Fibroblast of the conjunctiva (primary cell): ENCODE measurements around the gene SETBP1.

ENCODE experiments used
- DNase-seq: peaks from one replicate; pipeline ENCODE4 v3.0.0-alpha.2; 2010; ENCODE audit warnings: low read depth

The SETBP1 gene

DNA sequence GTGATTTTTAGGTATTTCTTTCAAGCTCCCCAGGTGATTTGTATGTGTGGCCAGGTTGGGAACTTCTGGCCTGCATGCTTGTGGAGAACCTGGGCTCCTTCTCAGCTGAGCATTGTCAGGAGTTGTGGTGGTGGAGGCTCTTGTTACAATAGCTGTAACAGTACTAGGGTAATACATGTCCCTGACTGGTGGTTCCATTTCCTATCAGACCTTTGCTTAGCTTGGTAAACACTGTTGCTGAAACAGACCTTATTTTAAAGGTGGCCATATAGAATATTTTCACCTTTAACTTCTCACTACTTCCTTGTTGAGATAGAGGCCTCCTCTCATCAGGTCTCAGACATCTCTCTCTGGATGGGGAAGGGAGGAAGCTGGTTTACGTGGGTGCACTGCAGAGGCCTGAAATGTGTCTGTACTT is 79.2 kb downstream of the SETBP1 start:
- no peak for DNase-seq

DNA sequence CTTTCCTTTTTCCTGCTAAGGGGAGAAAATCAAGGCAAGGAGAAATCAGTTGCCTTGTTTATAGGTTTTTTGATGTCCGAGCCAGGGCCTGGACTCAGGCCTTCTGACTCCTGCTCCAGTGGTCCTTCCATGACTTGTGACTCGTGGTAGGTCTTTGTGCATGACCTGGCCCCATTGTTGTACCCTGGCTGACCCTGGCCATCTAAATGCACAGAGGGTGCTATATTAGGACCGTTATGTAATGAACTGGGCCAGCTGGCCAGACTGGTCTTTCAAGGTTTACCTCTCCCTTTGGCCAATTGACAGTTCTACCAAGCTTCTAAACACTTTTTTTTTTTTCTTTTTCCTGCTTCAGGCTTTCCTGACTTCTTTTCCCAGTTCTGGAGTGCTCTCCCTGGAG is 81.1 kb downstream of the SETBP1 start:
- DNase-seq, result no peak

GRCh38 chr18:44763327-44763726 is 82.6 kb downstream of the SETBP1 start:
- DNase-seq, result no peak

DNA sequence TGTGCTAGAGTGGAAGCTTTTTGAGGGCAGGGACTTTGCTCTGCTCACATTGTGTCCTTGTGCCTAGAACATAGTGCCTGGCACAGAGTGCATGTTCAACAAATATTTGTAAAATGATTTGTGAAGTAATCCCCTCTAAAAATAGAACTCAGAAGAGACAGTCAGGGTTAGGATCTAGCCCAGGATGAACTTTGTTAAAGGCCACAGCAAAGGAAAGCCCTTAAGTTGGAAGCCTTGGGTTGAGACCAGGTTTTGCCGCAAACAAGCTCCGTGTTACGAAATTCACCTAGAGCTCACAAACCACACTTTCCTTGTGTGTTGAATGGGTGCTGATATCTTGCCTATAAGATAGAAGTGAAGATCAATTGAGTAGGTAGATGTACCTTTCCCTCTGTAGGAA is 84.2 kb downstream of the SETBP1 start:
- no peak for DNase-seq

DNA sequence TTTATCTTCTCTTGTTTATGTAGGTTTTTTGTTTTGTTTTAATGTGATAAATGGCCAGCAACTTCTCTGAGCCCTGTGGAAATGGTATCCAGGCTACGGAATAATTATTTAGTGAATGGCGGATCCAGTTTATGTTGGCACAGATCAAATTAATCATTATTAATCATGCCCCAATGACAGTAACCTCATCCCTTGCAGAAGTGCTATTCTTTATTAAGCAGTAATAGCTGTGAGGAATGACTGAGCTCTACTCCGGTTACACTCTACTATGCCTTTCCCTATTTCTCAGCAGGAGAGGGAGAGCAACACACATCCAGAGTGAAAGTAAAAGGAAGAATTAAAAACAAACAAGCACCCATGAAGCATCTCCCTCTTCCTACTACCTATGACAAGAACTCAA is 84.8 kb downstream of the SETBP1 start:
- no peak for DNase-seq

- DNase-seq, result no peak
Measured at GRCh38 chr18:44766450-44766849, 85.8 kb downstream of the SETBP1 start.

DNA sequence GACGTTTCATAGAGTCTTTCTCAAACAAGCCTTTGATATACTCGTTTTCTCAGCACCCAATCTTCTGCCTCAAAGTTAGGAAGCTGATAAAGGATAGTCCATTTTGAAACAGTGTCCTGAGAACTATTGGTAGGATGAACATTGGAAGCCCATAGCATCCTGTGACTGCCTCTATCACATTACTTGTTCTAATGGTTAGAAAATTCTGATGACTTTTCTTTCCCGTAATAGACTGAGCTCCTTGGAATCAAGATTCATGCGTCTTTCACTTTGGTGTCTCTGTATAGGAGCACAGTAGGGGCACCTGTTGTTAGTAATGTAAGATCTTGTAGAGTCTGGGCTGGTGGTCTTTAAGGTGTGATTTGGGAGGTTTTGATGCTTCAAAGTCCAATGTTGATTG is 87.1 kb downstream of the SETBP1 start:
- no peak for DNase-seq

DNA sequence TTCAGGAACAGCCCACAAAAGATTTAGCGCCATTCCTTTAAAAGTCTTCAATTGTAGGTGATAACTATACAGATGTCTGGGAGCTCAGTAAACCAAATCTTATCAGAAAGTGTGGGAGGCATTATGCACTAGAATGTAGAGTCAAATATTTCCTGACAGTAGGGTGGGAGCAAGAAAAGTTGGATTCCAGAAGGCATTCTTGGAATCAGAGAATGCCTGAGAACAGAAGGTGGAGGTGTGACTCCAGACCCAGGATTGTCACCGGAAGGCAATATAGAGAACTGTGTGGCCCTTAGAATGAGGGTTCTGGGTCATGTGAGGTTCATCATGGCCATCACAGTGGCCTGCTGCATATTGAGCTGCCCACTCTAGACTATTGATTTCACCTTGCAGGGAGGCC is 90.0 kb downstream of the SETBP1 start:
- DNase-seq, result no peak

GRCh38 chr18:44771572-44771955 is 90.9 kb downstream of the SETBP1 start:
- DNase-seq, result no peak

- peak; percentile 21 for DNase-seq
Measured at GRCh38 chr18:44771956-44772917, 91.5 kb downstream of the SETBP1 start.

DNA sequence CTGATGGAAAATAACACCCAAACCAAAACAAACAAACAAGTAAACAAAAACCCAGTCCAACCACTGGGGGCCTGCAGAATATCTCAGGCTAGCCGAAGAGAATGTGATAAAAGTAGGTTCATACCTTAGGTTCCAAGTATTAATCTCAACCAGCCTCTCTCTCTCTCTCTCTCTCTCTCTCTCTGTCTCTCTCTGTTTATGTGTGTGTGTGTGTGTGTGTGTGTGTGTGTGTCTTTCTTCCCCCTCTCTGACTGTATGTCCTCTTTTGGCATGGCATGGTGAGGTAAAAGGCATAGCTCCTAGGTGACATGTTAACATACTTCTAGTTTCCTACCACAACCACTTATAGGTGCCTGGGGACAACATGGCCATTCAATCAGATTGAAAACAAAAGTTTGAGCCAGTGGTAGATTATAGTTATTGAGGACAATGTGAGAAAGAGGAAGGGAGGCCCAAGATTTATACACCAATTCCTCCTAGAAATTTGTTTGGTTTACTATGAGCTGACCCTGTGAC is 93.0 kb downstream of the SETBP1 start:
- no peak for DNase-seq

- no peak for DNase-seq
Measured at GRCh38 chr18:44774191-44774590, 93.5 kb downstream of the SETBP1 start.

GRCh38 chr18:44777457-44778192 is 96.9 kb downstream of the SETBP1 start:
- DNase-seq, result no peak

GRCh38 chr18:44778788-44779187 is 98.1 kb downstream of the SETBP1 start:
- no peak for DNase-seq

DNA sequence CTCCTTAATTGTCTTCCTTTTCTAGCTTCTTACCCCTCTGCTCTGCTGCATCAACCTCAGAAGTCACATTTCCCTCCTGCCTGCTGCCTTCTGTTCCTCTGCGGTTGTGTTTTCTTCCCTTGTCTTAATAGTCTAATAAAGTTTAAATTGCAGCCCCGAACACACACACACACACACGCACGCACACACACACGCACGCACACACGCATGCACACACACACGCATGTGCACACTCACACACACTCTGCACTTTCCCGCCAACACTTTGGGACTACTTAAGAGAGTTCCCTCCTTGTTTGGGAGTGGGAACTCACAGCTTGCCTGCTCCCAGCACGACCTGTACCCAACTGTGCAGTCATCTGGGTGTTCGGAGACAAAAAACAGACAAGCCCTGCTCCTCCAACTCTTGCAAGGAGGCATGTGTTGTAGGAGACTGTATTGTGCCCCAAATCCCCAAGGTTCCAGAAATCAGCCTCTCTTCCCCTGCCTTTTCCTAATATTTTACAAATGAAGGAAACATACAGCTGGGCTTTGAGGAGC is 99.1 kb downstream of the SETBP1 start:
- no peak for DNase-seq

- DNase-seq, result peak; percentile 46
Measured at GRCh38 chr18:44781886-44782285, 101.2 kb downstream of the SETBP1 start.

DNA sequence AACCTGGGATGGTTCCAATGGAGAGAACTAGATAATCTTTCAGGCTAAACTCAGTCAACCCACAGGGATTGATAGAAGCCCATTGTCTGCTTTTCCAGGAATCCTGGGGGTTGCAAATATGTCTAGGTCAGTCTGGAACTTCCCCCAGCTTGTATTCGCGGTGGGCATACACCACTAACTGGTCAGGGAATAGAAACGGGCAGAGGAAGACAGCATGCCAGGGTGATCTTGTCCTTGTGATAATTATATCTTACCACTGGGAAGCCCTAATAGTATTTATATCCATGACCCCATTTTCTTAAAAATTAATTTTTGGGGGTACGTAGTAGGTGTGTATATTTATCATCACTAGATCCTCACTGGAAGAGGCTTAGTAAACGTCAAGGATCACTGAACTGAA is 101.9 kb downstream of the SETBP1 start:
- no peak for DNase-seq

DNA sequence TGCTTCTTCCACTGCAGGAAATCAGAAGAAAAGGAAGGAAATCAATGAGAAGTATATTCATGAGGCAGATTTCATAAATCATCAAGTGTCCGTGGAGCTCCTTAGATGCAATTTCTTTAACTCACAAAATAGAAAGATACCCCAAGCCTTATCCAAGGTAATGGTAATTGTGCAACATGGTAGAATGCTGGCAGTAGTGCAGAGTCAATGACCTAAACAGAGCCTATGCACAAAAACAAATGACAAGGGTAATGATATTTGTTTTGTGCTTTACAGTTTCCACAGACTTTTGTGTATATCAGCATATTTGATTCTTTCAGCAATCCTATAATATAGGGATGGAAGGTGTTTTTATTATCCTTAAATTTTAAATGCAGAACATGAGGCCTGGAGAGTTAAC is 102.7 kb downstream of the SETBP1 start:
- no peak for DNase-seq

DNA sequence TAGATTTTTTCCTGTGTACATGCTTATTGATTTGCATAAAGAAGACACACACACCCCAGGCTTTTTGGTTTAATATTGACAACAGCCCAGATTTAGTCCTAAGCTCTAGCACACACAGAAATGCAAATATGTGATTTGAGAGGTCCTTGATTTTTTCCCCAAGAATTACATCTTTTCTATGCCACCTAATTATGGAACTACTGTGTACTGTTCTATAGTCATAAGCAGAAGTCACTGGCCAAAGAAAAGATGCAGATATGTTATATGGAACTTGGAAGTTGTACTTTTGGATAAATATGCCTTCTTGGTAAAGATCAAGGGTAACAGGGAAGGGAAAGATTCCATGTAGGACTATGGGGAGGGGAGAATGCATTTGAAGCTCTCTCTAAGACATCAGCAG is 105.6 kb downstream of the SETBP1 start:
- DNase-seq, result no peak

GRCh38 chr18:44786688-44787087 is 106.0 kb downstream of the SETBP1 start:
- no peak for DNase-seq

GRCh38 chr18:44788334-44788733 is 107.6 kb downstream of the SETBP1 start:
- no peak for DNase-seq

DNA sequence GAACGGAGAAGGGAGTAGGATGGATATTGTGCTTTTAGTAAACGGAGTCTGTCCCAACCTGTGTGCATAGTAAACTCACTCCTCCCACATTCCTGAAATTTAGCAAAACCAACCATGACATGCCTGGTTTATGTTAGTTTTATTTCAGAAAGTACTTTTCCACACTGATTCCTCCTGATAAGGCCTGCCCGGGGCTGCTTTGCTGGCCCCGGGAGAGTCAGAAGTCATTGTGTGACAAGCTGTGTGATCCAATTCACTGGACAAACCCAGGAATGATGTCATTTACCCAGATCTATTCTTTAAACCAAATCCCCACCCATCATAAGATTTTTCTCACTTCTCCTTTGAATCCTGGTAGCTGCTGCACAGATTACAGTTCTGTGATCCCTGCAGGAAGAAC is 109.0 kb downstream of the SETBP1 start:
- DNase-seq, result no peak

DNA sequence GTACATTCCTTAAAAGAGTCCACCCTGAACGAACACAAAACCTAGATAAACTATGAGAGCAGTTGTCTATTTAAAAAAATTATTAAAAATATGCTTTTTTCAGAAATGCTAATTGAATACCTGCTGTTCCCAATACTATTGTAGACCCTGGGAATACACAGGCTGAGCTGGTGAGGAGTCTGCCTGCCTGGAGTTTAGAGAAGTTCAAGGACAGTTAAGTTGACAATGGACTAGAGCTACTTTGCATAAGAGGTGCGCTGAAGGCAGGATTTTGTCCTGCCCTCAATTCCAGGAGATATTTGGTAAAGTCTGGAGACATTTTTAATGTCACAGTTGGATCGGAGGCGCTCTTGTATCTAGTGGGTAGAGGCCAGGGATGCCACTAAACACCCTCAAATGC is 110.2 kb downstream of the SETBP1 start:
- no peak for DNase-seq
